ENCODE measurements around the gene UPK1B. TPM values are rescaled to one million over a fixed set of nuclear protein-coding genes. Genes with fewer than 3 reads are reported as not detected.

Gene UPK1B
- total RNA-seq, 1 donor from 2014 or later: 25.0 TPM

- H3K36me3 ChIP-seq (ENCODE audit: control insufficient read depth, insufficient read depth, low read length): peaks cover 13% of the 10 kb centered on the region
- no peaks in the 10 kb centered on the region for H3K27me3 ChIP-seq (ENCODE audit: control insufficient read depth, insufficient read depth, low read length)
- no peak for DNase-seq (ENCODE audit: low read depth)
- no peak overlapping the region for H3K4me3 ChIP-seq (ENCODE audit: low read depth, low read length)
- no peak for FAIRE-seq
- TF ChIP-seq, protein P1, sequence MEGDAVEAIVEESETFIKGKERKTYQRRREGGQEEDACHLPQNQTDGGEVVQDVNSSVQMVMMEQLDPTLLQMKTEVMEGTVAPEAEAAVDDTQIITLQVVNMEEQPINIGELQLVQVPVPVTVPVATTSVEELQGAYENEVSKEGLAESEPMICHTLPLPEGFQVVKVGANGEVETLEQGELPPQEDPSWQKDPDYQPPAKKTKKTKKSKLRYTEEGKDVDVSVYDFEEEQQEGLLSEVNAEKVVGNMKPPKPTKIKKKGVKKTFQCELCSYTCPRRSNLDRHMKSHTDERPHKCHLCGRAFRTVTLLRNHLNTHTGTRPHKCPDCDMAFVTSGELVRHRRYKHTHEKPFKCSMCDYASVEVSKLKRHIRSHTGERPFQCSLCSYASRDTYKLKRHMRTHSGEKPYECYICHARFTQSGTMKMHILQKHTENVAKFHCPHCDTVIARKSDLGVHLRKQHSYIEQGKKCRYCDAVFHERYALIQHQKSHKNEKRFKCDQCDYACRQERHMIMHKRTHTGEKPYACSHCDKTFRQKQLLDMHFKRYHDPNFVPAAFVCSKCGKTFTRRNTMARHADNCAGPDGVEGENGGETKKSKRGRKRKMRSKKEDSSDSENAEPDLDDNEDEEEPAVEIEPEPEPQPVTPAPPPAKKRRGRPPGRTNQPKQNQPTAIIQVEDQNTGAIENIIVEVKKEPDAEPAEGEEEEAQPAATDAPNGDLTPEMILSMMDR (IDR thresholded peaks at IDR 0.05; ENCODE audit: insufficient read depth, low read length, severe bottlenecking): no peak
Observed at GRCh38 chr3:119222391-119222790, 49.0 kb downstream of the UPK1B start.

DNA sequence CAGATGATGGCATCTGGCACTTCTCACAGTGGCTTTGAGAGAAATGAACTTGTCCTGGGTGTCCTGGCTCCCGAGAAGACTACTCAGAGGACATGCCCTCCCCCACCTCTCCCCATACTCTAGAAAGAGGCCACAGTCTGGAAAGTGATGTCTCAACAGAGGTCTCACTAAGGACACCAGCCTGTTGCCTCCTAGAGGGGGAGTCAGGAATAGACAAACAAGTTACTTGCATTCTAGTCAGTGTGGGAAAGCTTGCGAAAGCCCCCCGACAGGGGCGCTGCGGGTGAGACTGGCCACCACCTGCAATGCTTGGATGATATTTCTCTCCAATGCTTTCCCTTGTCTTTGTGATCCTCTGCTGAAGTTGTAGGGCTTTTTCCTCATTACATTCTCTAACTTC is 50.1 kb downstream of the UPK1B start:
- H3K36me3 ChIP-seq (ENCODE audit: control insufficient read depth, insufficient read depth, low read length): peaks cover 11% of the 10 kb centered on the region
- FAIRE-seq: no peak
- TF ChIP-seq, protein P1 (IDR thresholded peaks at IDR 0.05; ENCODE audit: insufficient read depth, low read length, severe bottlenecking): no peak

GRCh38 chr3:119225121-119225520 is 51.7 kb downstream of the UPK1B start:
- peaks cover 11% of the 10 kb centered on the region for H3K36me3 ChIP-seq (ENCODE audit: control insufficient read depth, insufficient read depth, low read length)
- FAIRE-seq (no peak), DNase-seq (ENCODE audit: low read depth) (no peak)
- no peaks in the 10 kb centered on the region for H3K27me3 ChIP-seq (ENCODE audit: control insufficient read depth, insufficient read depth, low read length)
- no peak overlapping the region for H3K4me3 ChIP-seq (ENCODE audit: low read depth, low read length)
- TF ChIP-seq, protein P1 (IDR thresholded peaks at IDR 0.05; ENCODE audit: insufficient read depth, low read length, severe bottlenecking): no peak

More for the DNA sequence above, 50.1 kb downstream of the UPK1B start:
- no peaks in the 10 kb centered on the region for H3K27me3 ChIP-seq (ENCODE audit: control insufficient read depth, insufficient read depth, low read length)
- peak; percentile 7 for DNase-seq (ENCODE audit: low read depth)
- H3K4me3 ChIP-seq (ENCODE audit: low read depth, low read length): no peak overlapping the region

DNA sequence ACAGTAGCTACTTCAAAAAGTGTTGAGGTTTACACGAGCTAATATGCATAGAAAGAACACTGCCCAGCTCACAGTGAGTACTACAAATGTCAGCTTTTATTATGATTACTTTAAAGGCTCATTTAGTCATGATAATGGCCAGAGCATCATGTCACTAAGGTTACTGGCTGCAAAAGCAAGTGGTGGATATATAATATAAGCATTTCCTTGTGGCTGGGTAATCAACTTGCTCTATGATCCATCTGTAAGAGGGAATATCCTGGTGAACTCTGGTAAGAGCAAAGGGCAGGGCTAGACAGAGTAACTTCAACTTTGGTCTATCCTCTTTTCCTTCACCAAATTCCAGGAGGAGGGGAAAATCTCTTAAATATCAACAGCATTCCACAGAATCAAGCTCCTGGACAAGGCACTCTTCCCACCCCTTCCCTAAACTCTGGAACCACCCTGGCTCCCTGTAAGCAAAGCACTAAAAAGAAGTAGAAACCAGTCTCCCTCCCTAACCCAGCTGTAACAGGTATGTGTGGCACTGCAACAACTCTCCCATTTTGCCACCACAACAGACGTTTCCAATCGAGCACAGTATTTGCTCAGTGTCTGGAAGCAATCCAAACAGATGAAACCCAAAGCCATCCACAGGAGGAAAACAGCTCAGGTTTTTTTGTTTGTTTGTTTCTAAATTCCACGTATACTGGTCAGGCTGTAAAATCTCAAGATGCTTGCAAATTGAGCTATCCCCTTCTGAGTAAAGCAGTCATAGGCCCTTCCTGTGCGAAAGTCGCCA is 53.9 kb downstream of the UPK1B start:
- Histone ChIP-seq H3K36me3 (ENCODE audit: control insufficient read depth, insufficient read depth, low read length) (peaks cover 13% of the 10 kb centered on the region), H3K4me3 (ENCODE audit: low read depth, low read length) (no peak overlapping the region), H3K27me3 (ENCODE audit: control insufficient read depth, insufficient read depth, low read length) (no peaks in the 10 kb centered on the region)
- FAIRE-seq (no peak), DNase-seq (ENCODE audit: low read depth) (no peak)
- TF ChIP-seq, protein P1 (IDR thresholded peaks at IDR 0.05; ENCODE audit: insufficient read depth, low read length, severe bottlenecking): no peak

DNA sequence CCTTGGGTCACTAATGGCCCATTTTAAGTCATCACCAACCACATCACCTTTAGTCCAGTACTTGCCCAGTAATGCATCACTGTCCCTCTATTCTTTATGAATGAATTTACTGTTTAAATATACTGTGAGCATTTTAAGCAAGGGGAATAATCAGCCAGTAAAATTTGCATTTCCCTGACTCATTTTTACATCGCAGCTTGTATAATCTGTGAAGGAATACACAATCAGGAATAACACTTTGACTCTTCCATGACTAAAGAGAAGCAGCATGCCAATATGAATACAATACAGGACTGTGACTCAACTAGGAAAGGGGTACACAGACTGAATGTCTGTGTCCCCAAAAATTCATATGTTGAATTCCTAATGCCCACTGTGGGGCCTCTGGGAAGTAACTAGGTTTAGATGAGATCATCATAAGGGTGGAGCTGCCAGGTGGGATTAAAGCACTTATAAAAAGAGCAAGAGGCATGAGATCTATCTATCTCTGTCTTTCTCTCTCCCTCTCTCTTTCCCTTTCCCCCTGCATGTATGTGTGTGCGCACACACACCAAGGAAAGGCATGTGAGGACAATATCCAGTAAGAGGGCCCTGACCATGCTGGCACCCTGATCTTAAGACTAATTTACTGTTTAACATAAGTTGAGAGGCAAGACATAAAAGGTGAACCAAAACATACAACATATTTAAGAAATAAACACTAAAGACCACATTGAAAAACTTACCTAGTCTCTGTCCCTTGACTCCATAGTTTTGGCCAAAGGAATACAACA is 55.2 kb downstream of the UPK1B start:
- Histone ChIP-seq H3K36me3 (ENCODE audit: control insufficient read depth, insufficient read depth, low read length) (peaks cover 16% of the 10 kb centered on the region), H3K4me3 (ENCODE audit: low read depth, low read length) (no peak overlapping the region), H3K27me3 (ENCODE audit: control insufficient read depth, insufficient read depth, low read length) (no peaks in the 10 kb centered on the region)
- TF ChIP-seq, protein P1 (IDR thresholded peaks at IDR 0.05; ENCODE audit: insufficient read depth, low read length, severe bottlenecking): no peak
- no peak for DNase-seq (ENCODE audit: low read depth)
- no peak for FAIRE-seq

Measured in bronchial epithelial cell (primary cell).